Stimulated activated CD8-positive, alpha-beta memory T cell treated with anti-CD3 and anti-CD28 coated beads, Interleukin-4, amount 100 ng/mL, for 1 hour (primary cell): Measurements from ENCODE around the gene RRBP1.

Experiments
- DNase-seq, 2 donors: peaks; one replicate each; pipeline ENCODE4 v3.0.0-alpha.2; 2020; ENCODE audit warnings: low read depth in 2 of 2, low spot score in 1 of 2

The RRBP1 gene

GRCh38 chr20:17682103-17682888 is at the start of gene RRBP1:
RRBP1 (minus strand) TSS chr20:17682242; CDS start chr20:17660507, 21,735 bp downstream.
- peak; percentile 88 to 93 for DNase-seq

GRCh38 chr20:17731233-17731632 is 49.2 kb upstream of the RRBP1 start:
- DNase-seq: no peak

- no peak for DNase-seq
These were observed 48.0 kb upstream of the RRBP1 start for GRCh38 chr20:17730071-17730470.

- DNase-seq: no peak
These were observed 46.0 kb upstream of the RRBP1 start for GRCh38 chr20:17728074-17728473.

GRCh38 chr20:17727351-17727750 is 45.3 kb upstream of the RRBP1 start:
- DNase-seq: no peak

GRCh38 chr20:17726902-17727301 is 44.9 kb upstream of the RRBP1 start:
- no peak for DNase-seq

GRCh38 chr20:17725094-17725835 is 43.2 kb upstream of the RRBP1 start:
- no peak for DNase-seq

- DNase-seq: no peak
These were observed 41.3 kb upstream of the RRBP1 start for GRCh38 chr20:17723301-17723691.

- no peak for DNase-seq
These were observed 40.7 kb upstream of the RRBP1 start for GRCh38 chr20:17722493-17723300.

GRCh38 chr20:17721802-17722486 is 39.9 kb upstream of the RRBP1 start:
- no peak for DNase-seq

- DNase-seq: no peak
These were observed 38.7 kb upstream of the RRBP1 start for GRCh38 chr20:17720755-17721154.

- DNase-seq: no peak
These were observed 34.3 kb upstream of the RRBP1 start for GRCh38 chr20:17716331-17716730.

GRCh38 chr20:17715075-17715474 is 33.0 kb upstream of the RRBP1 start:
- DNase-seq: no peak

- DNase-seq: no peak
These were observed 32.6 kb upstream of the RRBP1 start for GRCh38 chr20:17714597-17714996.

GRCh38 chr20:17712708-17713107 is 30.7 kb upstream of the RRBP1 start:
- DNase-seq: no peak

GRCh38 chr20:17712201-17712600 is 30.2 kb upstream of the RRBP1 start:
- no peak for DNase-seq

- DNase-seq: no peak
These were observed 29.2 kb upstream of the RRBP1 start for GRCh38 chr20:17711267-17711627.

GRCh38 chr20:17710379-17711266 is 28.6 kb upstream of the RRBP1 start:
- no peak for DNase-seq

GRCh38 chr20:17709361-17710293 is 27.6 kb upstream of the RRBP1 start:
- DNase-seq: no peak
